Osteocyte (in vitro differentiated cells): Measurements from ENCODE around the gene BTBD2. TPM values are rescaled to one million over a fixed set of nuclear protein-coding genes. Genes with fewer than 3 reads are reported as not detected.

Source experiments
- DNase-seq: peaks from one replicate; pipeline ENCODE4 v3.0.0; 2021; ENCODE audit warnings: mixed read lengths; ENCODE audit not compliant: unreplicated experiment; ENCODE audit errors: extremely low spot score
- H3K27ac Mint-ChIP-seq: one replicate; pipeline ENCODE4 v1.8.0; 2021; ENCODE audit warnings: mild to moderate bottlenecking, mixed read lengths; ENCODE audit not compliant: unreplicated experiment
- H3K27me3 Mint-ChIP-seq: one replicate; pipeline ENCODE4 v1.8.0; 2021; ENCODE audit warnings: mixed read lengths; ENCODE audit not compliant: unreplicated experiment
- H3K36me3 Mint-ChIP-seq: one replicate; pipeline ENCODE4 v1.8.0; 2021; ENCODE audit warnings: mixed read lengths; ENCODE audit not compliant: unreplicated experiment
- H3K4me1 Mint-ChIP-seq: one replicate; pipeline ENCODE4 v1.8.0; 2021; ENCODE audit warnings: mixed read lengths; ENCODE audit not compliant: unreplicated experiment
- H3K4me3 Mint-ChIP-seq: one replicate; pipeline ENCODE4 v1.8.0; 2021; ENCODE audit warnings: mild to moderate bottlenecking, moderate library complexity, mixed read lengths; ENCODE audit not compliant: unreplicated experiment
- H3K9me3 Mint-ChIP-seq: one replicate; pipeline ENCODE4 v1.8.0; 2021; ENCODE audit warnings: mixed read lengths; ENCODE audit not compliant: unreplicated experiment
- total RNA-seq: library from RNA; stranded (reverse); gene quantifications from 2 replicates; pipeline ENCODE4 v1.2.1, GENCODE V29; 2021
- TF ChIP-seq, protein P1 (sequence below): fragments of 200-600 bp; sonication (generic); IDR thresholded peaks from 2 replicates; pipeline ENCODE4 v1.5.0; 2021; ENCODE audit warnings: antibody characterized with exemption, mild to moderate bottlenecking, moderate library complexity

Gene BTBD2
- total RNA-seq, 1 donor from 2014 or later, result 86.0 TPM

DNA sequence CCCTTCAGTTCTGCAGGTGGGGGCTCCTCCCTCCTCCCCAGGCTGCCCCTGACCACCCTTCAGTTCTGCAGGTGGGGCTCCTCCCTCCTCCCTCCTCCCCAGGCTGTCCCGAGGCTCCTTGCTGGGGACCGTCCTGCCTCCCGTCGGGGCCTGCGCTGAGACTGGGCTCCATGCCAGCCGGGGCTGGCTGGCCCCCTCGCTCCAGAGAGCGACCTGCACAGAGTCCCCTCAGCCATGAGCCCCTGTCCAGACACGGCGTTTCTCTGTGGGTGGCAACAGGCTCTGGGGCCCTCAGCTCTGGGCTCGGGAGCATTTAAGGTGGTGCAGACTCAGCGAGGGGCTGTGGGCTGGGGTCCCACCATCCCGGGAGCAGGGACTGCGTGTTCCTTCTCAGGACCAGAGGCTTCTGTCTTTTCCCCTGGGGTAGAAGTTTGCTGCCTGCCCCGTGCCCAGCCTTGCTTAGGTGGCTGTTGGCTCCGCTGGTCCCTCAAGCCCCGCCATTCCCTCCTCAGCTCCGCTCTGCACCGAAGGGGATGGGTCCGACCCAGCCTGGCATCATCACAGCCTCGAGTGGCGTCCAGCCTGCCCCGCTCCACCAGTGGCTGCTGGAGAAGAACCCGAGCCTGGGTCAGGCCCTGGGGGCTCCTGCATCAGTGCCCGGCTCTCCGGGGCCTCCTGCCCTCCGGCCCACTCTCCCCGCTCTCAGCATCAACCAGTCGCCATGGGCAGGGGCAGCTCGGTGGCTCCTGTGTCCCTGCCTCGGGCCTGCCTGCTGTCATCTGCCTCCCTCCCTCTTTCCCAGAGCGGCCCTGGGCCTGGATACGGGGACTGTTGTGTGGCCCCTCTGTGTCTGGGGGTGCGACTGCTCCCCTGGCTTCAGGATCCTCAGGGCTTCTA lies 47.0 kb downstream of the BTBD2 start:
- TF ChIP-seq, protein P1, sequence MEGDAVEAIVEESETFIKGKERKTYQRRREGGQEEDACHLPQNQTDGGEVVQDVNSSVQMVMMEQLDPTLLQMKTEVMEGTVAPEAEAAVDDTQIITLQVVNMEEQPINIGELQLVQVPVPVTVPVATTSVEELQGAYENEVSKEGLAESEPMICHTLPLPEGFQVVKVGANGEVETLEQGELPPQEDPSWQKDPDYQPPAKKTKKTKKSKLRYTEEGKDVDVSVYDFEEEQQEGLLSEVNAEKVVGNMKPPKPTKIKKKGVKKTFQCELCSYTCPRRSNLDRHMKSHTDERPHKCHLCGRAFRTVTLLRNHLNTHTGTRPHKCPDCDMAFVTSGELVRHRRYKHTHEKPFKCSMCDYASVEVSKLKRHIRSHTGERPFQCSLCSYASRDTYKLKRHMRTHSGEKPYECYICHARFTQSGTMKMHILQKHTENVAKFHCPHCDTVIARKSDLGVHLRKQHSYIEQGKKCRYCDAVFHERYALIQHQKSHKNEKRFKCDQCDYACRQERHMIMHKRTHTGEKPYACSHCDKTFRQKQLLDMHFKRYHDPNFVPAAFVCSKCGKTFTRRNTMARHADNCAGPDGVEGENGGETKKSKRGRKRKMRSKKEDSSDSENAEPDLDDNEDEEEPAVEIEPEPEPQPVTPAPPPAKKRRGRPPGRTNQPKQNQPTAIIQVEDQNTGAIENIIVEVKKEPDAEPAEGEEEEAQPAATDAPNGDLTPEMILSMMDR, result no peak
- no peak for DNase-seq
- Mint-ChIP-seq H3K27me3 (no peaks in the 10 kb centered on the region), H3K4me1 (peaks cover 3% of the 10 kb centered on the region), H3K36me3 (peaks cover 4% of the 10 kb centered on the region), H3K9me3 (no peaks in the 10 kb centered on the region), H3K27ac (no peak overlapping the region), H3K4me3 (no peak overlapping the region)

DNA sequence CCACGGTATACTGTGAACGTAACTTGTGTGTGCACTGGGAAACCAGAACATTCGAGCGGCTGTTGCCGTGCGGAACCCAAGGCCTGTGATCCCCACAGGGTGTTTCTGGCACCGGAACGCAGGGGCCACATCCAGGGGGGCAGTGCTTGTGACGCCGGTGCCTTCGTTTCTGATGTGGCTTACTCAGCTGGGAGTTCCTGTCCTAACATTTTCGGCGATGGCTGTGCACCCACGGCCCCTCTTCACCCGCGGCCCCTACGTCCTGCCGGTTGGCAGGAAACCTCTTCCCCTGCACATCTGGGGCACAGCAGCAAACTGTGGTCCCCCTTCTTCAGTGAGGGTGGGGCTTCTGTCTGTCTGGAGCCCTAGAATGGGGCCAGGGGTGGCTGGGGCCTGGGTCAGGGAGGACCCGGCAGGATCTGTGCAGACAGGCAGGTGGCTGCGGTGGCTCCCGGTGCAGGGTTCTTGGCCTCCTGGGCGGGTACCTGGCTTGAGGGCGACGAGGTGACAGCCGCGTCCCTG lies 48.4 kb downstream of the BTBD2 start:
- no peak overlapping the region for H3K27ac Mint-ChIP-seq

DNA sequence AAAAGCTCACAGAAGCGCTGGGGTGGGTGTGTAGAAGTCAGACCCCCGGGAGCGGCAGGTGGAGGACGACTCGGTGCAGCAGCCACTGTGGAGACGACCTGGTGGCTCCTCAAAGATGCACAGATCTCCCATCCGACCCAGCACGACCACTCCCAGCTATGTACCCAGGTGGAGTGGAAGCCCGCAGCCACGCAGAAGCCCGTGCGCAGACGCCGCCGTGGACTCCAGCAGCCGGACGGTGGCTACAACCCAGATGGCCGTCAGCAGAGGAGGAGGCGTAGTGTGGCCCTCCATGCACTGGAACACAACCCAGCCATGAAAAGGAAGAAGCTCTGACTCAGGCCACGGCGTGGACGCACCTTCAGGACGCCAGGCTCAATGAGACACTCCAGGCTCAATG lies 52.8 kb downstream of the BTBD2 start:
- no peaks in the 10 kb centered on the region for H3K27me3 Mint-ChIP-seq
- no peaks in the 10 kb centered on the region for H3K36me3 Mint-ChIP-seq
- DNase-seq, result no peak
- H3K9me3 Mint-ChIP-seq, result no peaks in the 10 kb centered on the region
- H3K27ac Mint-ChIP-seq, result no peak overlapping the region
- TF ChIP-seq, protein P1, result no peak
- peaks cover 3% of the 10 kb centered on the region for H3K4me1 Mint-ChIP-seq
- H3K4me3 Mint-ChIP-seq, result no peak overlapping the region

More for the DNA sequence above, 48.4 kb downstream of the BTBD2 start:
- H3K27me3 Mint-ChIP-seq, result no peaks in the 10 kb centered on the region
- H3K9me3 Mint-ChIP-seq, result no peaks in the 10 kb centered on the region
- DNase-seq, result no peak
- H3K4me3 Mint-ChIP-seq, result no peak overlapping the region
- peaks cover 1% of the 10 kb centered on the region for H3K36me3 Mint-ChIP-seq
- H3K4me1 Mint-ChIP-seq, result peaks cover 3% of the 10 kb centered on the region
- TF ChIP-seq, protein P1, result no peak

DNA sequence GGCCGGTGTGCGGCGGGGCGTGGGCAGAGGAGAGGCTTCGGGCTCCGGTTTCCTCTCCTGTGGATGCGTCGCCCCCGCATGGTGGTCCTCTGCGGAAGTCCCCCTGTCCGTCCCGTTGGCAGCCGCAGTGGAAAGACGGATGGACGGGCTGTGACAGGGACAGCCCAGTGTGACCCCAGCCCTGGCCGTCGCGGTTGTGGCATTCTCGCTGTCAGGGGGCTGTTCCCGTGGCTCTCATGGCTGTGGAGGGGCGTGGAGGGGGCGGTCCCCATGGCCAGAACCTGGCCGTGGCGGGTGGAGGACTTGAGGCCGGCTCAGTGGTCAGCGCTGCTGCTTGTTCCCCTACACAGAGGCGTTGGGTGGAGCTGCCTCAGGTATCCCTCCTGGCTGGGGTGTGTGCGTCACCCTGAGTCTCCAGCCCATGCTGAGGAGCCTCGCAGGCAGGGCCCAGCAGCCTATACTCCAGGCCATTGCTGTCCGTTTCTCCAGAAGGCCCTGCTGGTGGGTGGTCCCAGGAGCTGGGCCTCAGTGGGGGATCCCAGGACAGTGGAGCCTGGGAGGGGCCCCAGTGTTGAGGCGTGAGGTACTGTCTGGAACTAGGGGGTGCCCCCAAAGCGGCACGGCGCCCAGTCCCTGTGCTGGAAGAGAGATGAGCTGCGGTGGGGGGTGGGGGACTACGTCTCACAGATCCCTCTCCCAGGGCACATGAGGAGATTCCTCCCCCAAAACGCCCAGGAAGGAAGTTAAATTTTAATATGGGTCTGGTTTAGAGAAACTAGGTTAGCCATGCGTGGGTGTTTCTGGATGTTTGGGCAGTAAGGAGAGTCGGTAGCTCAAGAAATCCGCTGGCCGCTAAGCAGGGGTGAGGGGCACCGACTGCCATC lies 54.3 kb downstream of the BTBD2 start:
- Mint-ChIP-seq H3K9me3 (no peaks in the 10 kb centered on the region), H3K27me3 (no peaks in the 10 kb centered on the region), H3K27ac (no peak overlapping the region), H3K36me3 (no peaks in the 10 kb centered on the region), H3K4me3 (no peak overlapping the region), H3K4me1 (peaks cover 5% of the 10 kb centered on the region)
- TF ChIP-seq, protein P1, result no peak
- peak; percentile 84 for DNase-seq
